GM23338 (cell line): ENCODE data around the gene C2orf42. TPM values are rescaled to one million over a fixed set of nuclear protein-coding genes. Genes with fewer than 3 reads are reported as not detected.
A peak's percentile ranks its signal among the peaks of the same experiment; 100 is the strongest.

Experiments used
- ATAC-seq: fragments of 200-7000 bp; cut with Tn5 transposase; 3 replicates; pipeline ENCODE4 v1.9.1; 2020
- DNase-seq: peaks from one replicate; pipeline ENCODE4 v3.0.0-alpha.2; 2015; ENCODE audit warnings: low spot score
- H2AFZ ChIP-seq: fragments of 200-600 bp; sonication (generic); 2 replicates; pipeline ENCODE4 v1.8.0; 2016; ENCODE audit warnings: antibody characterized with exemption, mild to moderate bottlenecking, moderate library complexity
- H3F3A ChIP-seq: fragments of 200-600 bp; sonication (generic); replicated peaks from 2 replicates; pipeline ENCODE4 v1.8.0; 2017; ENCODE audit warnings: antibody characterized with exemption, mixed run types, low read depth
- H3K27ac ChIP-seq: fragments of 200-600 bp; sonication (generic); 2 replicates; pipeline ENCODE4 v1.6.1; 2016; ENCODE audit warnings: low read depth
- H3K27me3 ChIP-seq: fragments of 200-600 bp; sonication (generic); 2 replicates; pipeline ENCODE4 v1.8.0; 2016; ENCODE audit warnings: mild to moderate bottlenecking, mixed run types, moderate library complexity; ENCODE audit not compliant: insufficient read depth
- H3K36me3 ChIP-seq: fragments of 200-600 bp; sonication (generic); 2 replicates; pipeline ENCODE4 v1.8.0; 2016; ENCODE audit warnings: mild to moderate bottlenecking; ENCODE audit not compliant: insufficient read depth
- H3K4me1 ChIP-seq: fragments of 200-600 bp; sonication (generic); 2 replicates; pipeline ENCODE4 v1.8.0; 2016; ENCODE audit warnings: mild to moderate bottlenecking, moderate library complexity; ENCODE audit not compliant: insufficient read depth
- H3K4me2 ChIP-seq: fragments of 200-600 bp; sonication (generic); 2 replicates; pipeline ENCODE4 v1.7.1; 2017; ENCODE audit warnings: mixed run types
- H3K4me3 ChIP-seq: fragments of 200-600 bp; sonication (generic); 2 replicates; pipeline ENCODE4 v1.6.1; 2016; ENCODE audit warnings: mixed run types
- H3K79me2 ChIP-seq: fragments of 200-600 bp; sonication (generic); replicated peaks from 2 replicates; pipeline ENCODE4 v1.8.0; 2017; ENCODE audit warnings: mild to moderate bottlenecking; ENCODE audit not compliant: insufficient read depth
- H3K9me2 ChIP-seq: fragments of 200-600 bp; sonication (generic); 2 replicates; pipeline ENCODE4 v1.8.0; 2017; ENCODE audit not compliant: insufficient read depth
- H4K20me1 ChIP-seq: fragments of 200-600 bp; sonication (generic); replicated peaks from 2 replicates; pipeline ENCODE4 v1.8.0; 2017; ENCODE audit warnings: mild to moderate bottlenecking; ENCODE audit not compliant: insufficient read depth
- H3K27ac Mint-ChIP-seq: 2 replicates; pipeline ENCODE4 v1.8.0; 2020; ENCODE audit warnings: inconsistent platforms, mild to moderate bottlenecking, moderate library complexity, mixed read lengths
- H3K27me3 Mint-ChIP-seq: 3 replicates; pipeline ENCODE4 v1.8.0; 2022; ENCODE audit warnings: low read depth, mild to moderate bottlenecking, moderate library complexity, mixed read lengths, inconsistent platforms; ENCODE audit not compliant: insufficient read depth, poor library complexity
- H3K36me3 Mint-ChIP-seq: 3 replicates; pipeline ENCODE4 v1.8.0; 2021; ENCODE audit warnings: low read depth, mild to moderate bottlenecking, inconsistent platforms, moderate library complexity, mixed read lengths
- H3K4me1 Mint-ChIP-seq: 3 replicates; pipeline ENCODE4 v1.8.0; 2020; ENCODE audit warnings: mild to moderate bottlenecking, inconsistent platforms, mixed read lengths
- H3K4me3 Mint-ChIP-seq: 3 replicates; pipeline ENCODE4 v1.8.0; 2021; ENCODE audit warnings: moderate library complexity, mild to moderate bottlenecking, inconsistent platforms, mixed read lengths
- H3K9me3 Mint-ChIP-seq: 3 replicates; pipeline ENCODE4 v1.8.0; 2020; ENCODE audit warnings: moderate library complexity, mild to moderate bottlenecking, inconsistent platforms, mixed read lengths
- CREB1 ChIP-seq: fragments of 250-450 bp; sonication (Bioruptor Pico); IDR thresholded peaks from 2 replicates; pipeline ENCODE4 v1.5.0; 2020; ENCODE audit warnings: low read depth, mild to moderate bottlenecking, moderate library complexity
- ETS1 ChIP-seq: IDR thresholded peaks from 2 replicates; pipeline ENCODE4 v1.6.1; 2016; ENCODE audit warnings: antibody characterized with exemption
- EZH2 ChIP-seq: fragments of 200-600 bp; sonication (generic); IDR thresholded peaks from one replicate; pipeline ENCODE4 v1.8.0; 2017; ENCODE audit warnings: antibody characterized with exemption, mild to moderate bottlenecking, low read depth; ENCODE audit not compliant: unreplicated experiment
- EZH2phosphoT487 ChIP-seq: fragments of 200-600 bp; sonication (generic); IDR thresholded peaks from one replicate; pipeline ENCODE4 v1.8.1; 2018; ENCODE audit warnings: antibody characterized with exemption; ENCODE audit not compliant: unreplicated experiment
- JUNB ChIP-seq: IDR thresholded peaks from one replicate; pipeline ENCODE4 v1.6.1; 2016; ENCODE audit warnings: antibody characterized with exemption; ENCODE audit not compliant: unreplicated experiment
- NANOG ChIP-seq: IDR thresholded peaks from 2 replicates; pipeline ENCODE4 v1.6.1; 2016; ENCODE audit warnings: antibody characterized with exemption, borderline replicate concordance
- STAT1 ChIP-seq: IDR thresholded peaks from one replicate; pipeline ENCODE4 v1.6.1; 2016; ENCODE audit warnings: antibody characterized with exemption; ENCODE audit not compliant: unreplicated experiment
- ZNF114 ChIP-seq: fragments of 250-450 bp; sonication (Bioruptor Pico); IDR thresholded peaks from 2 replicates; pipeline ENCODE4 v1.5.0; 2020; ENCODE audit warnings: mild to moderate bottlenecking, moderate library complexity
- ZNF331 ChIP-seq: fragments of 250-450 bp; sonication (Bioruptor Pico); IDR thresholded peaks from 2 replicates; pipeline ENCODE4 v1.5.0; 2020; ENCODE audit warnings: low read depth, mild to moderate bottlenecking, moderate library complexity
- ZNF462 ChIP-seq: fragments of 250-450 bp; sonication (Bioruptor Pico); IDR thresholded peaks from 2 replicates; pipeline ENCODE4 v1.5.0; 2020; ENCODE audit warnings: mild to moderate bottlenecking, moderate library complexity
- polyA plus RNA-seq: library from polyadenylated mRNA; unstranded; fragments of >200 nt; fragmentation: Nextera tagmentation; extraction: Ambion mirVana; gene quantifications from 2 replicates; pipeline ENCODE4 v1.2.1, GENCODE V29; 2016
- total RNA-seq: library from RNA; depleted of rRNA; stranded (reverse); fragments of >200 nt; shearing (Covaris generic); gene quantifications from 2 replicates; pipeline ENCODE4 v1.2.3, GENCODE V29; 2014
- TF ChIP-seq, protein P1 (sequence below): IDR thresholded peaks from one replicate; pipeline ENCODE4 v1.6.1; 2018; ENCODE audit warnings: antibody characterized with exemption; ENCODE audit not compliant: unreplicated experiment
- TF ChIP-seq, protein P2 (sequence below), 2 experiments: fragments of 200-600 bp in 1 of 2; sonication (generic) in 1 of 2; conservative IDR thresholded peaks; 2 replicates each; pipeline versions ENCODE4 v1.5.1 to v1.6.1; 2016 to 2017; ENCODE audit warnings: antibody characterized with exemption in 2 of 2, low read depth in 2 of 2, mild to moderate bottlenecking in 2 of 2, moderate library complexity in 1 of 2

Gene C2orf42
- total and polyA plus RNA-seq, 2 experiments from 2014 or later = 4.3 to 6.9 TPM

- Histone ChIP-seq H3K4me1 (peaks cover 37% of the 10 kb centered on the region), H4K20me1 (no peaks in the 10 kb centered on the region), H3F3A (no peaks in the 10 kb centered on the region; the same call in 1 of the 2 replicates), H3K27me3 (no peaks in the 10 kb centered on the region), H3K4me2 (0 out of 2 replicates have a peak overlapping the region, but pooled peaks have one; percentile 15), H2AFZ (peak overlapping the region; percentile 96), H3K27ac (no peak overlapping the region), H3K9me2 (no peaks in the 10 kb centered on the region), H3K36me3 (no peaks in the 10 kb centered on the region), H3K79me2 (no peaks in the 10 kb centered on the region), H3K4me3 (no peak overlapping the region)
- peak; percentile 42 for ATAC-seq
- no peak overlapping the region for H3K4me3 Mint-ChIP-seq
- H3K9me3 Mint-ChIP-seq = no peaks in the 10 kb centered on the region; the same call in 2 of the 3 replicates
- peaks cover 34% of the 10 kb centered on the region for H3K4me1 Mint-ChIP-seq
- TF ChIP-seq ETS1 (no peak), EZH2phosphoT487 (no peak), ZNF114 (no peak), ZNF331 (CRISPR knock-in tag) (no peak), STAT1 (no peak), NANOG (no peak), CREB1 (CRISPR knock-in tag) (no peak), JUNB (no peak), ZNF462 (no peak), EZH2 (no peak)
- TF ChIP-seq, protein P1, sequence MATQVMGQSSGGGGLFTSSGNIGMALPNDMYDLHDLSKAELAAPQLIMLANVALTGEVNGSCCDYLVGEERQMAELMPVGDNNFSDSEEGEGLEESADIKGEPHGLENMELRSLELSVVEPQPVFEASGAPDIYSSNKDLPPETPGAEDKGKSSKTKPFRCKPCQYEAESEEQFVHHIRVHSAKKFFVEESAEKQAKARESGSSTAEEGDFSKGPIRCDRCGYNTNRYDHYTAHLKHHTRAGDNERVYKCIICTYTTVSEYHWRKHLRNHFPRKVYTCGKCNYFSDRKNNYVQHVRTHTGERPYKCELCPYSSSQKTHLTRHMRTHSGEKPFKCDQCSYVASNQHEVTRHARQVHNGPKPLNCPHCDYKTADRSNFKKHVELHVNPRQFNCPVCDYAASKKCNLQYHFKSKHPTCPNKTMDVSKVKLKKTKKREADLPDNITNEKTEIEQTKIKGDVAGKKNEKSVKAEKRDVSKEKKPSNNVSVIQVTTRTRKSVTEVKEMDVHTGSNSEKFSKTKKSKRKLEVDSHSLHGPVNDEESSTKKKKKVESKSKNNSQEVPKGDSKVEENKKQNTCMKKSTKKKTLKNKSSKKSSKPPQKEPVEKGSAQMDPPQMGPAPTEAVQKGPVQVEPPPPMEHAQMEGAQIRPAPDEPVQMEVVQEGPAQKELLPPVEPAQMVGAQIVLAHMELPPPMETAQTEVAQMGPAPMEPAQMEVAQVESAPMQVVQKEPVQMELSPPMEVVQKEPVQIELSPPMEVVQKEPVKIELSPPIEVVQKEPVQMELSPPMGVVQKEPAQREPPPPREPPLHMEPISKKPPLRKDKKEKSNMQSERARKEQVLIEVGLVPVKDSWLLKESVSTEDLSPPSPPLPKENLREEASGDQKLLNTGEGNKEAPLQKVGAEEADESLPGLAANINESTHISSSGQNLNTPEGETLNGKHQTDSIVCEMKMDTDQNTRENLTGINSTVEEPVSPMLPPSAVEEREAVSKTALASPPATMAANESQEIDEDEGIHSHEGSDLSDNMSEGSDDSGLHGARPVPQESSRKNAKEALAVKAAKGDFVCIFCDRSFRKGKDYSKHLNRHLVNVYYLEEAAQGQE = no peak
- TF ChIP-seq, protein P2, sequence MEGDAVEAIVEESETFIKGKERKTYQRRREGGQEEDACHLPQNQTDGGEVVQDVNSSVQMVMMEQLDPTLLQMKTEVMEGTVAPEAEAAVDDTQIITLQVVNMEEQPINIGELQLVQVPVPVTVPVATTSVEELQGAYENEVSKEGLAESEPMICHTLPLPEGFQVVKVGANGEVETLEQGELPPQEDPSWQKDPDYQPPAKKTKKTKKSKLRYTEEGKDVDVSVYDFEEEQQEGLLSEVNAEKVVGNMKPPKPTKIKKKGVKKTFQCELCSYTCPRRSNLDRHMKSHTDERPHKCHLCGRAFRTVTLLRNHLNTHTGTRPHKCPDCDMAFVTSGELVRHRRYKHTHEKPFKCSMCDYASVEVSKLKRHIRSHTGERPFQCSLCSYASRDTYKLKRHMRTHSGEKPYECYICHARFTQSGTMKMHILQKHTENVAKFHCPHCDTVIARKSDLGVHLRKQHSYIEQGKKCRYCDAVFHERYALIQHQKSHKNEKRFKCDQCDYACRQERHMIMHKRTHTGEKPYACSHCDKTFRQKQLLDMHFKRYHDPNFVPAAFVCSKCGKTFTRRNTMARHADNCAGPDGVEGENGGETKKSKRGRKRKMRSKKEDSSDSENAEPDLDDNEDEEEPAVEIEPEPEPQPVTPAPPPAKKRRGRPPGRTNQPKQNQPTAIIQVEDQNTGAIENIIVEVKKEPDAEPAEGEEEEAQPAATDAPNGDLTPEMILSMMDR (conservative IDR thresholded peaks at IDR 0.05; ENCODE audit: low read depth in 2 of 2) = no peak
- DNase-seq = no peak
- H3K36me3 Mint-ChIP-seq = no peaks in the 10 kb centered on the region
- H3K27ac Mint-ChIP-seq = no peak overlapping the region
- peaks cover 12% of the 10 kb centered on the region for H3K27me3 Mint-ChIP-seq
These were observed 75.0 kb downstream of the C2orf42 start for GRCh38 chr2:70115646-70116442.
